ENCODE results near the gene SOWAHC. TPM values are rescaled to one million over a fixed set of nuclear protein-coding genes. Genes with fewer than 3 reads are reported as not detected.

SOWAHC gene
- polyA plus RNA-seq, 1 donor from 2014 or later = 5.8 TPM

DNA sequence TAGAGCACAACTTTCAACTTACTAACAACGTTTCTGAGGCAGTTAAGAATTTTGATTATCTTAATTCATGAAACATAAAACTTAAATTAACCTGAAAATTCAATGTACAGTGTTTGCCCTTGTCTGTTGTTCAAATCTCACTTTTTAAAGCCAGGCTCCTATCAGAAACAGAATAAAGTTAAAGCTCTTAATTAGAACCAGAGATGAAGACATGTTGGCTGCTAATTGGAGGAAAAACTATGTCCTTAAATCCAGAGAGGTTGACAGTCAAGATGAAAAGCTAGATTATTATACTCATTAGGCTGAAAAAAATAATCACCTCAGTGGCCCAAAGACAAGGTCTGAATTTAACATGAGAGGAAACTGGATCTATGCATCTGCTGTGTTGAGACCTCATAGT is 52.3 kb downstream of the SOWAHC start:
- no peak for TF ChIP-seq MXI1 (conservative IDR thresholded peaks at IDR 0.05; ENCODE audit: poor library complexity, severe bottlenecking)
- TF ChIP-seq SMC3 (conservative IDR thresholded peaks at IDR 0.05; ENCODE audit: poor library complexity) = no peak
- no peak for TF ChIP-seq EP300 (conservative IDR thresholded peaks at IDR 0.05; ENCODE audit: poor library complexity, severe bottlenecking)
- TF ChIP-seq, protein P1, sequence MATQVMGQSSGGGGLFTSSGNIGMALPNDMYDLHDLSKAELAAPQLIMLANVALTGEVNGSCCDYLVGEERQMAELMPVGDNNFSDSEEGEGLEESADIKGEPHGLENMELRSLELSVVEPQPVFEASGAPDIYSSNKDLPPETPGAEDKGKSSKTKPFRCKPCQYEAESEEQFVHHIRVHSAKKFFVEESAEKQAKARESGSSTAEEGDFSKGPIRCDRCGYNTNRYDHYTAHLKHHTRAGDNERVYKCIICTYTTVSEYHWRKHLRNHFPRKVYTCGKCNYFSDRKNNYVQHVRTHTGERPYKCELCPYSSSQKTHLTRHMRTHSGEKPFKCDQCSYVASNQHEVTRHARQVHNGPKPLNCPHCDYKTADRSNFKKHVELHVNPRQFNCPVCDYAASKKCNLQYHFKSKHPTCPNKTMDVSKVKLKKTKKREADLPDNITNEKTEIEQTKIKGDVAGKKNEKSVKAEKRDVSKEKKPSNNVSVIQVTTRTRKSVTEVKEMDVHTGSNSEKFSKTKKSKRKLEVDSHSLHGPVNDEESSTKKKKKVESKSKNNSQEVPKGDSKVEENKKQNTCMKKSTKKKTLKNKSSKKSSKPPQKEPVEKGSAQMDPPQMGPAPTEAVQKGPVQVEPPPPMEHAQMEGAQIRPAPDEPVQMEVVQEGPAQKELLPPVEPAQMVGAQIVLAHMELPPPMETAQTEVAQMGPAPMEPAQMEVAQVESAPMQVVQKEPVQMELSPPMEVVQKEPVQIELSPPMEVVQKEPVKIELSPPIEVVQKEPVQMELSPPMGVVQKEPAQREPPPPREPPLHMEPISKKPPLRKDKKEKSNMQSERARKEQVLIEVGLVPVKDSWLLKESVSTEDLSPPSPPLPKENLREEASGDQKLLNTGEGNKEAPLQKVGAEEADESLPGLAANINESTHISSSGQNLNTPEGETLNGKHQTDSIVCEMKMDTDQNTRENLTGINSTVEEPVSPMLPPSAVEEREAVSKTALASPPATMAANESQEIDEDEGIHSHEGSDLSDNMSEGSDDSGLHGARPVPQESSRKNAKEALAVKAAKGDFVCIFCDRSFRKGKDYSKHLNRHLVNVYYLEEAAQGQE (IDR thresholded peaks at IDR 0.05; ENCODE audit: borderline replicate concordance) = no peak
- no peak for TF ChIP-seq RAD21 (conservative IDR thresholded peaks at IDR 0.05)
- TF ChIP-seq, protein P2, sequence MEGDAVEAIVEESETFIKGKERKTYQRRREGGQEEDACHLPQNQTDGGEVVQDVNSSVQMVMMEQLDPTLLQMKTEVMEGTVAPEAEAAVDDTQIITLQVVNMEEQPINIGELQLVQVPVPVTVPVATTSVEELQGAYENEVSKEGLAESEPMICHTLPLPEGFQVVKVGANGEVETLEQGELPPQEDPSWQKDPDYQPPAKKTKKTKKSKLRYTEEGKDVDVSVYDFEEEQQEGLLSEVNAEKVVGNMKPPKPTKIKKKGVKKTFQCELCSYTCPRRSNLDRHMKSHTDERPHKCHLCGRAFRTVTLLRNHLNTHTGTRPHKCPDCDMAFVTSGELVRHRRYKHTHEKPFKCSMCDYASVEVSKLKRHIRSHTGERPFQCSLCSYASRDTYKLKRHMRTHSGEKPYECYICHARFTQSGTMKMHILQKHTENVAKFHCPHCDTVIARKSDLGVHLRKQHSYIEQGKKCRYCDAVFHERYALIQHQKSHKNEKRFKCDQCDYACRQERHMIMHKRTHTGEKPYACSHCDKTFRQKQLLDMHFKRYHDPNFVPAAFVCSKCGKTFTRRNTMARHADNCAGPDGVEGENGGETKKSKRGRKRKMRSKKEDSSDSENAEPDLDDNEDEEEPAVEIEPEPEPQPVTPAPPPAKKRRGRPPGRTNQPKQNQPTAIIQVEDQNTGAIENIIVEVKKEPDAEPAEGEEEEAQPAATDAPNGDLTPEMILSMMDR (IDR thresholded peaks at IDR 0.05; ENCODE audit: poor library complexity, severe bottlenecking) = no peak
- no peak for TF ChIP-seq EZH2 (IDR thresholded peaks at IDR 0.05; ENCODE audit: borderline replicate concordance, insufficient read depth, low read length, poor library complexity, severe bottlenecking)
- no peak for TF ChIP-seq POLR2AphosphoS5 (IDR thresholded peaks at IDR 0.05)
- no peak for TF ChIP-seq TAF1 (IDR thresholded peaks at IDR 0.05; ENCODE audit: low read depth)
- Histone ChIP-seq H3K79me2 (replicated peaks; ENCODE audit: insufficient read depth, low read length) (no peaks in the 10 kb centered on the region), H3K27ac (ENCODE audit: low read length) (no peak overlapping the region), H3K9ac (ENCODE audit: low read length) (no peak overlapping the region), H2AFZ (ENCODE audit: low read depth, low read length) (no peak overlapping the region), H3K4me2 (ENCODE audit: low read length) (no peak overlapping the region), H3K4me3 (ENCODE audit: low read length) (no peak overlapping the region), H3K9me3 (ENCODE audit: low read length) (no peaks in the 10 kb centered on the region), H3K36me3 (ENCODE audit: insufficient read depth, low read length) (no peaks in the 10 kb centered on the region), H4K20me1 (ENCODE audit: insufficient read depth) (no peaks in the 10 kb centered on the region), H3F3A (ENCODE audit: insufficient read depth, low read length, poor library complexity, severe bottlenecking) (no peaks in the 10 kb centered on the region), H3K27me3 (ENCODE audit: insufficient read depth, low read depth, low read length) (no peaks in the 10 kb centered on the region), H3K9me2 (ENCODE audit: insufficient read depth, low read length) (no peaks in the 10 kb centered on the region)

Other genes with a start within 250 kb of the SOWAHC start
- gene SEPTIN10, start 398 bp upstream of the SOWAHC start, polyA plus RNA-seq = 7.4 and 10.0 TPM in 2 replicates
- gene RGPD5, start 179.9 kb downstream of the SOWAHC start, polyA plus RNA-seq = 20.2 and 22.1 TPM in 2 replicates